ENCODE measurements around the gene KREMEN2.

DNA sequence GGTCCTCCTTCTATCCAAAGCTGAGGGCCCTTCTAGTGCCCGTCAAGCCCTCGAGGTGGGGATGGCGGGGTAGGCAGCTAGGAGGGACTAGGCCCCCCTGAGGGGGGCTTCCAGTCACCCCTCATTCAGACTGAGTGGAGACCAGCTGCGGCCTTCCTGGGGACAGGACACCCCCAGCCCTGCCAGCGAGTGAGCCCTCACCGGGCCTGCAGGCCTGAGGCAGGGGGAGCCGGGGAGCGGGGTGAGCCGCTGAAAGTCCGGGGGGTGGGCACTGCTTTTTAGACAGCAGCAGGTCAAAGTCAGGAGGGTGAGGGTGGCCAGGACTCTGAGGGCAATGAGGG is 8.7 kb upstream of the KREMEN2 start:
- TF ChIP-seq, protein P1, sequence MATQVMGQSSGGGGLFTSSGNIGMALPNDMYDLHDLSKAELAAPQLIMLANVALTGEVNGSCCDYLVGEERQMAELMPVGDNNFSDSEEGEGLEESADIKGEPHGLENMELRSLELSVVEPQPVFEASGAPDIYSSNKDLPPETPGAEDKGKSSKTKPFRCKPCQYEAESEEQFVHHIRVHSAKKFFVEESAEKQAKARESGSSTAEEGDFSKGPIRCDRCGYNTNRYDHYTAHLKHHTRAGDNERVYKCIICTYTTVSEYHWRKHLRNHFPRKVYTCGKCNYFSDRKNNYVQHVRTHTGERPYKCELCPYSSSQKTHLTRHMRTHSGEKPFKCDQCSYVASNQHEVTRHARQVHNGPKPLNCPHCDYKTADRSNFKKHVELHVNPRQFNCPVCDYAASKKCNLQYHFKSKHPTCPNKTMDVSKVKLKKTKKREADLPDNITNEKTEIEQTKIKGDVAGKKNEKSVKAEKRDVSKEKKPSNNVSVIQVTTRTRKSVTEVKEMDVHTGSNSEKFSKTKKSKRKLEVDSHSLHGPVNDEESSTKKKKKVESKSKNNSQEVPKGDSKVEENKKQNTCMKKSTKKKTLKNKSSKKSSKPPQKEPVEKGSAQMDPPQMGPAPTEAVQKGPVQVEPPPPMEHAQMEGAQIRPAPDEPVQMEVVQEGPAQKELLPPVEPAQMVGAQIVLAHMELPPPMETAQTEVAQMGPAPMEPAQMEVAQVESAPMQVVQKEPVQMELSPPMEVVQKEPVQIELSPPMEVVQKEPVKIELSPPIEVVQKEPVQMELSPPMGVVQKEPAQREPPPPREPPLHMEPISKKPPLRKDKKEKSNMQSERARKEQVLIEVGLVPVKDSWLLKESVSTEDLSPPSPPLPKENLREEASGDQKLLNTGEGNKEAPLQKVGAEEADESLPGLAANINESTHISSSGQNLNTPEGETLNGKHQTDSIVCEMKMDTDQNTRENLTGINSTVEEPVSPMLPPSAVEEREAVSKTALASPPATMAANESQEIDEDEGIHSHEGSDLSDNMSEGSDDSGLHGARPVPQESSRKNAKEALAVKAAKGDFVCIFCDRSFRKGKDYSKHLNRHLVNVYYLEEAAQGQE (IDR thresholded peaks at IDR 0.05; ENCODE audit: borderline replicate concordance) = no peak
- TF ChIP-seq, protein P1 (CRISPR knock-in tag; IDR thresholded peaks at IDR 0.05; ENCODE audit: low read depth) = no peak
- TF ChIP-seq SRF (CRISPR knock-in tag; IDR thresholded peaks at IDR 0.05) (no peak), STAT6 (CRISPR knock-in tag; IDR thresholded peaks at IDR 0.05) (no peak)

Data from K562 (cell line).